NB4 (cell line): ENCODE measurements around the gene TTLL13.

Experiments used
- CTCF ChIP-seq: IDR thresholded peaks from one replicate; pipeline ENCODE4 v1.5.1; 2012; ENCODE audit warnings: low read depth, low read length
- POLR2A ChIP-seq: IDR thresholded peaks from 2 replicates; pipeline ENCODE4 v1.6.1; 2011; ENCODE audit warnings: mild to moderate bottlenecking; ENCODE audit not compliant: insufficient read length; ENCODE audit errors: extremely low read depth

DNA sequence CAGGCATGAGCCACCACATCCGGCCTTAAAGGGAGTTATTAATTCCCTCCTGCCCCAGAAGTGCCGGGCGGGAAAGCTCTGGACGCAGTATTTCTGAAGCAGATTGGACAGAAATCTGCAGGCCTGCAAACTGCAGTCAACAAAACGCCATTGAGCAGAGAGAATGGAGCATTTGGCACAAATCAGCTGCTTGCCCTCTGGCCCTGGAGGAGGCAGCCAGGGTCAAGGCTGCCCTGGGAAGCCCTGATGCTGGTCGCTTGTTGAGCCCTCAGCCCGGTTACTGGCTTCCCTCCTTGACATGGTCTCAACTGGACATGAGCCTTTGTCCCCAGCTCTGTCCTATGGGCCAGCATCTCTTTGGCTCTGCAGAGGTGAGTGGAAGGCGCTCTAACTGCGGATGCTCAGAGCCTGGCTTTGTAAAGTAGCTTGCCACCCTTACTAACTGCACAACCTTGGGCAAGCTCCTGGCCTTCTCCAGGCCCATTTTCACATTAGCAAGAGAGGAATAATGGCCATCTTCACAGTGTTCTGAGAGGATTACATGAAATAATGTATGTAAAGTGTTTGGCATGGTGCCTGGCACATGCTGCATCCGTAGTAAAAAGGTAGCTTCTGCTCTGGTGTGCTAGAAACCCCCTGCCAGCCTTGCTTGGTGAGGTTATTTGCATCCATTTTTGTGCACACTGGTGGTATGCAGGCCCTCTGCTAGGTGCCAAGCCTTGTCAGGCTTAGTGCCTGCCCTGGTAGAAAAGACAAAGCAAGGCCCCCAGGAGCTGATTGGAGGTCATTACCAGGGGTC is 44.1 kb upstream of the TTLL13 start:
- TF ChIP-seq CTCF, result no peak
- TF ChIP-seq POLR2A, result no peak
